Ectodermal cell (in vitro differentiated cells): ENCODE measurements around the gene PDE10A.
"Not testable (repeated sequence)": the region's sequence is repeated elsewhere in the genome, so short reads cannot be mapped to it uniquely, and the experiment has no call there.

Experiments
- H3K27ac ChIP-seq: 2 replicates; pipeline ENCODE4 v1.7.0; 2013; ENCODE audit warnings: mild to moderate bottlenecking, low read depth, low read length; ENCODE audit not compliant: insufficient read depth, poor library complexity, severe bottlenecking
- H3K27me3 ChIP-seq: 2 replicates; pipeline ENCODE4 v1.7.0; 2013; ENCODE audit warnings: mild to moderate bottlenecking, low read length; ENCODE audit not compliant: insufficient read depth, control insufficient read depth, poor library complexity, severe bottlenecking
- H3K36me3 ChIP-seq: one replicate; pipeline ENCODE4 v1.7.0; 2013; ENCODE audit warnings: low read length; ENCODE audit not compliant: control insufficient read depth, insufficient read depth
- H3K4me1 ChIP-seq: one replicate; pipeline ENCODE4 v1.7.0; 2013; ENCODE audit warnings: low read length; ENCODE audit not compliant: control insufficient read depth, insufficient read depth
- H3K4me3 ChIP-seq: 2 replicates; pipeline ENCODE4 v1.7.0; 2013; ENCODE audit warnings: low read depth, low read length, control low read depth; ENCODE audit not compliant: insufficient read depth
- H3K9me3 ChIP-seq: 2 replicates; pipeline ENCODE4 v1.7.0; 2013; ENCODE audit warnings: mild to moderate bottlenecking, low read length, moderate library complexity; ENCODE audit not compliant: control insufficient read depth
- WGBS, 2 experiments: methylation state at CpG; one replicate each; pipeline ENCODE4 v1.1.7; 2013; ENCODE audit warnings: missing lambda C conversion rate in 2 of 2; 5-methylcytosine and 5-hydroxymethylcytosine counted together

The PDE10A gene

GRCh38 chr6:165514621-165515020 is 148.4 kb downstream of the PDE10A start:
- 93 to 95% methylated on average over 4 of the region's 4 CpGs for WGBS, 2 experiments

GRCh38 chr6:165511807-165512206 is 151.2 kb downstream of the PDE10A start:
- H3K4me1 ChIP-seq, result no peaks in the 10 kb centered on the region
- no peaks in the 10 kb centered on the region for H3K36me3 ChIP-seq
- no peak overlapping the region for H3K4me3 ChIP-seq
- H3K27me3 ChIP-seq, result no peaks in the 10 kb centered on the region
- H3K9me3 ChIP-seq, result no peaks in the 10 kb centered on the region
- no peak overlapping the region for H3K27ac ChIP-seq

More at GRCh38 chr6:165514621-165515020, 148.4 kb downstream of the PDE10A start:
- no peaks in the 10 kb centered on the region for H3K36me3 ChIP-seq
- no peaks in the 10 kb centered on the region for H3K4me1 ChIP-seq
- H3K9me3 ChIP-seq, result no peaks in the 10 kb centered on the region
- H3K27ac ChIP-seq, result no peak overlapping the region
- H3K4me3 ChIP-seq, result no peak overlapping the region
- no peaks in the 10 kb centered on the region for H3K27me3 ChIP-seq

- 87 to 93% methylated on average over 2 of the region's 2 CpGs for WGBS, 2 experiments
- H3K4me3 ChIP-seq, result no peak overlapping the region
- H3K36me3 ChIP-seq, result no peaks in the 10 kb centered on the region
- H3K27ac ChIP-seq, result no peak overlapping the region
- no peaks in the 10 kb centered on the region for H3K27me3 ChIP-seq
- H3K9me3 ChIP-seq, result no peaks in the 10 kb centered on the region
- no peaks in the 10 kb centered on the region for H3K4me1 ChIP-seq
Observed at GRCh38 chr6:165508321-165508869, 154.6 kb downstream of the PDE10A start.

DNA sequence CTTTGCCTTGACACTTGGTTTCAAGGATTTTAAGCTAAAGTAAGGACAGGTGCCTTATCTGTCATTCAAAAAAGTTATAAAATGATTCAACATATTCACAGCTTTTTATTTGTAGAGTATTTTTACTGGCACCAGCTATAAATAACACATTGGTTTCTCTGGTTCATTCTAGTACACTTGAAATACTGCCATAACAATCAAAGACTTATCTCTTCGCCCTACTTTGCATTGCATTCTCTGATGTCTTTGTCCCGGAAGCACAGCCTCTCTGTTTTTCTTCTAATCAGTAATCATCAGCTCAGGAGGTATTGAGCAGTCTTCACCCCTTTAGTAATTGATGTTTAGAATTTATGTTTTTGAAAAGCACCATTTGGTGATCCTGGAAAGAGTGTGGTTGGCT is 156.4 kb downstream of the PDE10A start:
- no peak overlapping the region for H3K4me3 ChIP-seq

DNA sequence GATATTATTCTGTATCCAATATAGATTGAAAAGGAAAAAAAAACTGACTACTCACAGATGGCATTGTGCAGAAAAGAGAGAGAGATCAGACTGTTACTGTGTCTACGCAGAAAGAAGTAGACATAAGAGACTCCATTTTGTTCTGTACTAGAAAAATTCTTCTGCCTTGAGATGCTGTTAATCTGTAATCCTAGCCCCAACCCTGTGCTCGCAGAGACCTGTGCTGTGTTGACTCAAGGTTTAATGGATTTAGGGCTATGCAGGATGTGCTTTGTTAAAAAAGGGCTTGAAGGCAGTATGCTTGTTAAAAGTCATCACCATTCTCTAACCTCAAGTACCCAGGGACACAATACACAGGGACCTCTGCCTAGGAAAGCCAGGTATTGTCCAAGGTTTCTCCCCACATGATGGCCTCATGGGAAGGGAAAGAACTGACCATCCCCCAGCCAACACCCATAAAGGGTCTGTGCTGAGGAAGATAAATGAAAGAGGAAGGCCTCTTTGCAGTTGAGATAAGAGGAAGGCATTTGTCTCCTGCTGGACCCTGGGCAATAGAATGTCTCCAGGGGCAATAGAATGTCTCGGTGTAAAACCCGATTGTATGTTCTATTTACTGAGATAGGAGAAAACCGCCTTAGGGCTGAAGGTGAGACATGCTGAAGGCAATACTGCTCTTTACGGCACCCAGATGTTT is 162.7 kb downstream of the PDE10A start:
- not testable (repeated sequence) for H3K4me3 ChIP-seq, H3K27me3 ChIP-seq, H3K4me1 ChIP-seq, H3K36me3 ChIP-seq, H3K9me3 ChIP-seq, H3K27ac ChIP-seq
- 92% methylated on average over 6 of the region's 6 CpGs for WGBS, 2 experiments

More for the DNA sequence above, 156.4 kb downstream of the PDE10A start:
- H3K4me1 ChIP-seq, result no peaks in the 10 kb centered on the region
- no peaks in the 10 kb centered on the region for H3K27me3 ChIP-seq
- 97 to 98% methylated on average over 2 of the region's 2 CpGs for WGBS, 2 experiments
- no peaks in the 10 kb centered on the region for H3K36me3 ChIP-seq
- H3K9me3 ChIP-seq, result no peaks in the 10 kb centered on the region
- H3K27ac ChIP-seq, result no peak overlapping the region

DNA sequence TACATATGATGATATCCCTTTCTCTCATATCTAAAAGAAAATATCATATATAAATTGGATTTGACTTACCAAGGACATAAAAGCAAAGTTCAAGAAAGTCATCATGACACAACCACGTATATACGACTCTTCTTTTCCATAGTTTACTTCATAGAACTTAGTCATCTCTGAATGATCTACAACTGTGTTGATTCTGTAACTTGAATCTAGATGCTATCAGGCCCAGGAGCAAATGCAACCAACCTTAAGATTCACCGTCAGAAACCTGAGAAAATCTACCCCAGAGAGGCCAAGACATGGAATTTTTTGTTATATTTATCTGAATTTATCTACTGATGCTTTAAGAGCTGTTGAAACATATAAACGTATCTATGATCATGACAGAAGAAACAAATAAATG is 165.6 kb downstream of the PDE10A start:
- no peaks in the 10 kb centered on the region for H3K4me1 ChIP-seq
- H3K36me3 ChIP-seq, result no peaks in the 10 kb centered on the region
- no peak overlapping the region for H3K4me3 ChIP-seq
- H3K27ac ChIP-seq, result no peak overlapping the region
- no peaks in the 10 kb centered on the region for H3K27me3 ChIP-seq
- WGBS, 2 experiments, result 94 to 100% methylated on average over 3 to 4 of the region's 4 CpGs
- no peaks in the 10 kb centered on the region for H3K9me3 ChIP-seq

GRCh38 chr6:165488624-165489295 is 174.3 kb downstream of the PDE10A start:
- 87 to 89% methylated on average over 9 of the region's 9 CpGs for WGBS, 2 experiments
- Histone ChIP-seq H3K9me3 (no peaks in the 10 kb centered on the region), H3K27me3 (no peaks in the 10 kb centered on the region), H3K36me3 (no peaks in the 10 kb centered on the region), H3K4me3 (no peak overlapping the region), H3K27ac (no peak overlapping the region), H3K4me1 (peaks cover 16% of the 10 kb centered on the region)

GRCh38 chr6:165487950-165488349 is 175.1 kb downstream of the PDE10A start:
- Histone ChIP-seq H3K27ac (no peak overlapping the region), H3K4me1 (peaks cover 16% of the 10 kb centered on the region), H3K4me3 (no peak overlapping the region), H3K36me3 (no peaks in the 10 kb centered on the region), H3K9me3 (no peaks in the 10 kb centered on the region), H3K27me3 (no peaks in the 10 kb centered on the region)

GRCh38 chr6:165487347-165487746 is 175.7 kb downstream of the PDE10A start:
- H3K4me3 ChIP-seq, result no peak overlapping the region
- WGBS, 2 experiments, result 93 to 96% methylated on average over 4 of the region's 4 CpGs
- H3K27ac ChIP-seq, result no peak overlapping the region

DNA sequence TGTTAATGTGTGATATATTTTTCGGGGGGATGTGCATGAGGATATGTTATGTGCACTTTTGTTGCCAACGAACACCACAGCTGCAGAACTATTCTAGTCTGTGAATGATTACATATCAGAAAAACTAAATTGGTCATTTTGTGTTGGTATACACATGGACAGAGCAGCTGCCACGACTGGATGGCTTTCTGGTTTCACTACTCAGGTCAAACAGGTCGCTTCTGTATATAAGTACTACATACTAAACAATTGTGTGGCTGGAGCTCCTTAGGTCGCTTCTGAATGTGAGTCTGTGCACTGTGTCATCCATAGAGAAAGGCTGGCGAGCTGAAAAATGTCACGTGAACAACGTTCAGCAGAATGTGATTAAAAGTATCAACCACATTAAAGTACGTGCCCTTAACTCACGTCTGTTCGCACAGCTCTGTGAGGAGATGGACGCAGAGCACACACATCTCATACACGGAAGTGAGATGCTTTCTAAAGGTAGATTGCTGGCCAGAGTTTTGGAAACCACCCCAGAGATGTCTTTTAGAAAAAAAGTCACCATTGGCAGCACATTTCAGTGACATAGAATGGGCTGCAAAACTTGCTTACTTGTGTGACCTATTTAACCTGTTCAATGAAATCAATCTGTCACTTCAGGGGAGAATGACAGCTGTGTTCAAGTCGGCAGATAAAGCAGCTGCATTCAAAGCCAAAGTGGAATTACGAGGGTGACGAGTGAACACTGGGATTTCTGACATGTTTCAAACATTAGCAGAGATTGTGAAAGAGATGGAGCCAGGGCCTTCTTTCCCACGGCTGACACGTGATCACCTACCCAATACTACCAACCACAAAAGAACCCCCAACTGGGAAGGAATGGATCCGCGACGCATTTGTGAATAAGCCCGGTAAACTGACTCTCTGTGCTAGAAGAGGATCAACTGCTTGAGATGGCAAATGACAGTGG is 176.6 kb downstream of the PDE10A start:
- Histone ChIP-seq H3K27me3 (no peaks in the 10 kb centered on the region), H3K27ac (peak overlapping the region; percentile 60), H3K4me1 (peaks cover 16% of the 10 kb centered on the region), H3K36me3 (no peaks in the 10 kb centered on the region), H3K9me3 (no peaks in the 10 kb centered on the region), H3K4me3 (no peak overlapping the region)
- WGBS, 2 experiments, result 76 to 78% methylated on average over 20 to 22 of the region's 22 CpGs

More at GRCh38 chr6:165487347-165487746, 175.7 kb downstream of the PDE10A start:
- H3K27me3 ChIP-seq, result no peaks in the 10 kb centered on the region
- H3K9me3 ChIP-seq, result no peaks in the 10 kb centered on the region
- no peaks in the 10 kb centered on the region for H3K36me3 ChIP-seq
- H3K4me1 ChIP-seq, result peaks cover 16% of the 10 kb centered on the region
